Stomach (tissue), 9 donors: Measurements from ENCODE around the gene DMXL2. TPM values are rescaled to one million over a fixed set of nuclear protein-coding genes. Genes with fewer than 3 reads are reported as not detected.
"Not testable (repeated sequence)": the region's sequence is repeated elsewhere in the genome, so short reads cannot be mapped to it uniquely, and the experiment has no call there.

Source experiments
- DNase-seq, 2 donors: peaks; one replicate each; pipeline versions ENCODE4 v3.0.0 to v3.0.0-alpha.2; 2013 to 2019
- H3K27ac ChIP-seq, 5 donors: fragments of 200-600 bp in 4 of 5; sonication (generic) in 4 of 5; one replicate each; pipeline ENCODE4 v1.5.1; 2013 to 2019; ENCODE audit warnings: mild to moderate bottlenecking in 1 of 5, moderate library complexity in 1 of 5
- H3K27me3 ChIP-seq, 3 donors: fragments of 200-600 bp; sonication (generic); one replicate each; pipeline ENCODE4 v1.5.1; 2017 to 2019; ENCODE audit warnings: mixed run types in 1 of 3
- H3K36me3 ChIP-seq, 4 donors: fragments of 200-600 bp; sonication (generic); 1 replicate in 3 of 4; 2 replicates in 1 of 4; pipeline ENCODE4 v1.5.1; 2016 to 2019
- H3K4me1 ChIP-seq, 4 donors: fragments of 200-600 bp; sonication (generic); one replicate each; pipeline ENCODE4 v1.5.1; 2016 to 2019
- H3K4me3 ChIP-seq, 4 donors: fragments of 200-600 bp; sonication (generic) in 3 of 4; one replicate each; pipeline ENCODE4 v1.5.1; 2016 to 2019; ENCODE audit warnings: mild to moderate bottlenecking in 1 of 4
- H3K9me3 ChIP-seq, 4 donors: fragments of 200-600 bp; sonication (generic); one replicate each; pipeline ENCODE4 v1.5.1; 2016 to 2019
- CTCF ChIP-seq, 7 experiments: fragments of 450-650 bp in 4 of 7; fragments of 200-600 bp in 3 of 7; sonication (generic) in 3 of 7; IDR thresholded peaks; one replicate each; pipeline ENCODE4 v1.5.1; 2016 to 2019; ENCODE audit warnings: antibody characterized with exemption in 7 of 7, control low read depth in 2 of 7, mild to moderate bottlenecking in 1 of 7
- EP300 ChIP-seq: sonication (generic); formaldehyde crosslinking; IDR thresholded peaks from one replicate; pipeline ENCODE4 v1.6.1; 2017; ENCODE audit warnings: antibody characterized with exemption
- POLR2A ChIP-seq, 4 donors: fragments of 450-650 bp; IDR thresholded peaks; one replicate each; pipeline ENCODE4 v1.6.1; 2016; ENCODE audit warnings: antibody characterized with exemption in 4 of 4, control low read depth in 2 of 4, mild to moderate bottlenecking in 1 of 4, moderate library complexity in 1 of 4
- POLR2AphosphoS5 ChIP-seq, 3 donors: sonication (generic); formaldehyde crosslinking; IDR thresholded peaks; one replicate each; pipeline ENCODE4 v1.6.1; 2016; ENCODE audit warnings: antibody characterized with exemption in 3 of 3
- WGBS, 5 donors: extraction: QIAGEN DNeasy Blood & Tissue Kit in 3 of 5; methylation state at CpG; one replicate each; pipeline versions ENCODE4 v1.1.5 to v1.1.7; 2013 to 2018; 5-methylcytosine and 5-hydroxymethylcytosine counted together
- intact Hi-C: fragments of 100-400 bp; cut with DNase I; formaldehyde crosslinking; loops from one replicate; pipeline ENCODE4 v1.15.1; 2023; ENCODE audit warnings: low total_unique reads
- polyA plus RNA-seq, 3 donors: library from polyadenylated mRNA; stranded (reverse); fragments of 200-250 nt; gene quantifications; one replicate each; pipeline ENCODE4 v1.2.3, GENCODE V29; 2013
- total RNA-seq, 5 donors: library from RNA; depleted of rRNA; stranded (reverse); fragments of >200 nt; gene quantifications; one replicate each; pipeline versions ENCODE4 v1.1.0 to v1.2.3, GENCODE V29; 2014 to 2016
- donor health status: healthy with polysubstance abuse.
- donor health status: Bipolar disorder and iron deficiency.
- donor health status: healthy.

The DMXL2 gene
- total and polyA plus RNA-seq, 8 donors: 4.9 to 78.4 (median 28.6) TPM

- Histone ChIP-seq H3K4me3 (no peak overlapping the region), H3K9me3 (peaks cover 0 to 5% (median 0%) of the 10 kb centered on the region in 4 donors), H3K27me3 (no peaks in the 10 kb centered on the region), H3K27ac (no peak overlapping the region), H3K36me3 (peaks cover 0 to 5% (median 0%) of the 10 kb centered on the region in 4 donors), H3K4me1 (peaks cover 0 to 4% (median 0%) of the 10 kb centered on the region in 4 donors)
- 76 to 92% (median 85%) methylated on average over 3 of the region's 3 CpGs for WGBS, 5 donors
- TF ChIP-seq CTCF (IDR thresholded peaks at IDR 0.05): no peak
- DNase-seq: no peak
- intact Hi-C loops: no loop called here
Observed at GRCh38 chr15:51613951-51614350, 8.6 kb downstream of the DMXL2 start.

- H3K4me3 ChIP-seq, intact Hi-C loops, H3K36me3 ChIP-seq, DNase-seq, H3K9me3 ChIP-seq, H3K27me3 ChIP-seq, H3K27ac ChIP-seq, H3K4me1 ChIP-seq: not testable (repeated sequence)
- WGBS, 5 donors: 96 to 98% (median 97%) methylated on average over 5 of the region's 5 CpGs
Observed at GRCh38 chr15:51612669-51613068, 9.9 kb downstream of the DMXL2 start.

GRCh38 chr15:51603462-51603948, 19.1 kb downstream of the DMXL2 start:
- intact Hi-C loops, H3K27ac ChIP-seq, H3K27me3 ChIP-seq, H3K9me3 ChIP-seq, H3K36me3 ChIP-seq, H3K4me3 ChIP-seq, DNase-seq: not testable (repeated sequence)
- H3K4me1 ChIP-seq: peaks cover 0 to 11% (median 0%) of the 10 kb centered on the region in 4 donors
- WGBS, 5 donors: 93 to 96% (median 95%) methylated on average over 15 of the region's 15 CpGs

- DNase-seq: no peak
- 81 to 95% (median 84%) methylated on average over 2 of the region's 2 CpGs for WGBS, 5 donors
- H3K4me1 ChIP-seq: peaks cover 0 to 15% (median under 1%) of the 10 kb centered on the region in 4 donors
- H3K27ac ChIP-seq: no peak overlapping the region
- intact Hi-C loops: no loop called here
- H3K36me3 ChIP-seq: no peaks in the 10 kb centered on the region
- TF ChIP-seq POLR2A (IDR thresholded peaks at IDR 0.05): no peak
- TF ChIP-seq EP300: no peak
- TF ChIP-seq CTCF (IDR thresholded peaks at IDR 0.05): no peak
- no peak for TF ChIP-seq POLR2AphosphoS5 (IDR thresholded peaks at IDR 0.05)
- no peak overlapping the region for H3K4me3 ChIP-seq
- H3K27me3 ChIP-seq: no peaks in the 10 kb centered on the region
- H3K9me3 ChIP-seq: no peaks in the 10 kb centered on the region
Observed at GRCh38 chr15:51603002-51603401, 19.6 kb downstream of the DMXL2 start.

GRCh38 chr15:51602484-51602883, 20.1 kb downstream of the DMXL2 start:
- WGBS, 5 donors: 63 to 92% (median 80%) methylated on average over 3 of the region's 3 CpGs
- no peaks in the 10 kb centered on the region for H3K9me3 ChIP-seq
- no peaks in the 10 kb centered on the region for H3K27me3 ChIP-seq
- TF ChIP-seq POLR2A (IDR thresholded peaks at IDR 0.05): no peak
- TF ChIP-seq EP300: no peak
- no peak for TF ChIP-seq CTCF (IDR thresholded peaks at IDR 0.05)
- TF ChIP-seq POLR2AphosphoS5 (IDR thresholded peaks at IDR 0.05): no peak
- DNase-seq: no peak
- no peaks in the 10 kb centered on the region for H3K36me3 ChIP-seq
- H3K4me3 ChIP-seq: no peak overlapping the region
- H3K4me1 ChIP-seq: peaks cover 0 to 21% (median 3%) of the 10 kb centered on the region in 4 donors
- no peak overlapping the region for H3K27ac ChIP-seq
- intact Hi-C loops: no loop called here
